Measurements from ENCODE around the gene EFNB3. TPM values are rescaled to one million over a fixed set of nuclear protein-coding genes. Genes with fewer than 3 reads are reported as not detected.

The EFNB3 gene
- total RNA-seq, 2 experiments from 2014 or later: not detected

DNA sequence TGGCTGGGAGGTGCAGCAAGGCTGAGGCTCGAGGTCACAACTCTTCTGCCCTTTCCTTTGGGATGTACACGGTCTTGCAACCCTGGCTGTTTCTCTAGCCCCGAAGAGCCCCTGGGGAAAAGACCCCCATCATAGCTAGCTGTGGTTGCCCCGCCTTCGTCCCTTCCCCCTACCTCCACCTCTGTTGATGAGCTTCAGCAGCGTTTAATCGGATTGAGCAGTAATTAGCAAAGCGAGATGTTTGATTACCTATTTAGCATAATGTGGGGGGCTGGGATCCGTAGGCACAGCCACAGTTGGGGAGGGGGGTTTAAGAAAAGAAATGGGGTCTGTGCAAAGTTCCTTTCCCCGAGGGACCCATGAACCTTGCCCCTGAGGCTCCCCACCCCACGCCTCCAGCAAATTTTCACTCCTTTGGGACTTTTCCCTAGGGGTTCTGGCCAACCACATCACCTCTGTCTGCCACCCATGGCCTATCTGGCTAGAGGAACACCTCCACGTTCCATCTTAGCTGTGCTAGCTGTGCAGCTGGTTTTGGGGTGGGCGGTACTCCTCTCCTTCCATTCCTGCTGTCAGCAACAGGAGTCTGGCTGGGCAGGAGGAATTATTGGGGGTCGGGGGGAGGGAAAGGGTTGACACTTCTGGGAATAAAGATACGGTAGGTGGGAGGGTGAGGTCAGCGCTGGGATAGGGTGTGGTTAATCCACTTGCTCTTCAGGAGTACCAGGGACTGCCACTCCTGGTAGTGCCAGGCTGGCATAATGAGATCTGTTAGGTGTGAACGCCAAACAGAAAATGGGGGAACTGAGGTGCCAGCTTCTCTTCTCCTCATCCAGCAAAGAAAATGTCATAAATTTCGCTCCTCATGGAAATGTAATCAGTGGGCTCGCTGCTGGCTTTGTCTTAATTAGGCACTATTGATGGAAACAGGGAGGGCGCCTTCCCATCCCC, 11.2 kb downstream of the EFNB3 start:
- Mint-ChIP-seq H3K4me3 (peak overlapping the region; percentile 92), H3K27me3 (peaks cover 62% of the 10 kb centered on the region), H3K36me3 (no peaks in the 10 kb centered on the region), H3K4me1 (peaks cover 42% of the 10 kb centered on the region), H3K9me3 (no peaks in the 10 kb centered on the region), H3K27ac (no peak overlapping the region)
- DNase-seq (no peak), ATAC-seq (ENCODE audit: low read depth) (no peak)
- POLR2A ChIA-PET: interaction anchor here (3.8 kb wide), 1 partner anchor 29 kb away, joined by 28 read pairs; the partner anchor contains the start of genes TP53 and WRAP53

DNA sequence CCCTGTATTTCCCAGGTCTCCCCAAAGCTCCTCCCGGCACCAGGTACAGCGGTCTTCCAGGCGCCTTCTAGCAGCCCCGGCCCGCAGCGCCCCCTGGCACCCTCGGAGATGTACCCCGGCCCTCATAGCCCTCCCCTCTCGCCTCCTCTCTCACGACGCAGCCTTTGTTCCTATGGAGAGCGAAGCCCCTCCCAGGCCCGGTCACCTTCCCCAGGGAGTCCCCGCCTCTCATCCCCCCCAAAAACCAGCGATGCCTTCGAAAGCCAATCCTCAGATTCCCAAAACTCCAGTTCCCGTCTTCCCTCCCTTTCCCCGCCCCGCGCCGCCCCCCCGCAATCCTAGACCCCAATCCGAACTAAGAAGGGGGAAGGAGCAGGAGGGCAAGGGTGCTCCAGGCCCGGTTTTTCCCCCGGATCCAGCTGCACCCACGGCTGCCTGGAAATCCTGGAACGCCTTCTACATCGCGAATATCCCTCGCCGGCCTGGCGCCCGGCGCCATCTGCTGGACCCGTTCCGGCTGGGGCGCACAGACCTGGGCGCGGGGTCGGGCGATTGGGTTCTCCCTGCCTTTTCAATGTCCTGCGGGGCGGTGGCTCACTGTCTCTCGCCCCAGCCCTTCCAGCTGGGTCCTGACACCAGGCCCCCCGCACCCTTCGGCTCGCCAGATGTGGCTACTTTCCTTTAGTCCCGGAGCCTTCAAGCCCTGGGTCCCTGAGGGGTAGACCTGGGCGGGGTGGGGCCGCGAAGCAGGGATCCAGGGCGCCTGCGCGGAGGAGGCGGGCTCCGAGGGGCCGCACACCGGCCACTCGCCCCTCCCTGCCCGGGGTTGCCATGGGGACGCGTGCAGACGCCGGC, 12.1 kb downstream of the EFNB3 start, which contains the start of gene DNAH2:
TSS of gene DNAH2 (plus strand) at position 844 of the 855 bp plus-strand sequence. CDS start 1,991 bp downstream, outside the sequence.
- H3K27me3 Mint-ChIP-seq: peaks cover 68% of the 10 kb centered on the region
- POLR2A ChIA-PET: interaction anchor here (1.2 to 3.8 kb wide), 2 partner anchors 30 to 103 kb away, joined by 4 to 28 read pairs; partner anchors contain the start of genes FXR2, TP53 and WRAP53
- ATAC-seq (ENCODE audit: low read depth) (peak; percentile 78), DNase-seq (peak; percentile 85)
- peaks cover 38% of the 10 kb centered on the region for H3K4me1 Mint-ChIP-seq
- H3K27ac Mint-ChIP-seq: peak within 1 kb of the TSS; percentile 82
- H3K9me3 Mint-ChIP-seq: no peaks in the 10 kb centered on the region
- peak within 1 kb of the TSS; percentile 92 for H3K4me3 Mint-ChIP-seq
- no peaks in the 10 kb centered on the region for H3K36me3 Mint-ChIP-seq

DNA sequence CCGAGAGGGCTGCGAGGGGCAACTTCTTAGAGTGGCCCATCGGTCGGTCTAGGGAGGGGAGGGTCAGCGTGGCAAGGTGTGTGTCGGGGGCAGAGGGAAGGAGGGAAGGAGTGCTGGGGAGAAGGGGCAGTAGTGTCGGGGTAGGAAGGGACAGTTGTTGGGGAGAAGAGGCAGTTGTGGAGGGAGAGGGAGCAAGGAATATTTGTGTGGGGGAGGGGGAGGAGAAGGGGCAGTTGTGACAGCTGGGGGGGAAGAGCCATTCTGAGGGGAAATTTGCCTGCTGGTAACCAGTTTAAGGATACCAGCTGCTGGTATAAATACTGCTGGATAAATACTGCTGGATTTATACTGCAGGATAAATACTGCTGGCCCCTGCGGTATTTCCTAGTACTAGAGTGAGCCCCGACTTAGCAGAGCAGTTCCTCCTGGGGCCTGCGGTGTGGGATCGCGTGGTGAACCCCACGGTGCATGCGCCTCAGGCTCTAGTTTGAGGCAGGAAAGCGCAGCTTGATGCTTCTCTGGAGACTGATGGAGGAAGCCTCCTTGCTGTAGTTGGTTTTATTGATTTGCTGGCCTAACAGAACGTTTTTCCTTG, 12.9 kb downstream of the EFNB3 start:
- DNase-seq: peak; percentile 78
- peaks cover 69% of the 10 kb centered on the region for H3K27me3 Mint-ChIP-seq
- peak overlapping the region; percentile 92 for H3K4me3 Mint-ChIP-seq
- peaks cover 33% of the 10 kb centered on the region for H3K4me1 Mint-ChIP-seq
- ATAC-seq (ENCODE audit: low read depth): peak; percentile 89
- POLR2A ChIA-PET: interaction anchor here (1.2 to 3.8 kb wide), 2 partner anchors 31 to 103 kb away, joined by 4 to 28 read pairs; partner anchors contain the start of genes FXR2, TP53 and WRAP53
- no peaks in the 10 kb centered on the region for H3K9me3 Mint-ChIP-seq
- H3K36me3 Mint-ChIP-seq: no peaks in the 10 kb centered on the region
- peak overlapping the region; percentile 74 for H3K27ac Mint-ChIP-seq

DNA sequence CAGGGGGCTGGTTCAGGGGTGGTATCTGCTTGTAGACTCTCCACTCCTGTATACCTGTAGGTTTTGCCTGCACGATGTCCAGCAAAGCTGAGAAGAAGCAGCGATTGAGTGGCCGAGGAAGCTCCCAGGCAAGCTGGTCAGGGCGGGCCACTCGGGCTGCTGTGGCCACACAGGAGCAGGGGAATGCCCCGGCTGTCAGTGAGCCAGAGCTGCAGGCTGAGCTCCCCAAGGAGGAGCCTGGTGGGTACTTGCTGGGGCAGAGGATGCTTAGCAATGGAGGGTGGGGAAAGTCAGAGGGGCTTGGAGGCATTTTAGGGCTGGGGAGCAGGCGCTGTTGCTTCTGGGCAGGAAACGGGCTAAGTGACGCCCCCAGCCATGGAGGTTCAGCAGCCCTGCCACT, 14.7 kb downstream of the EFNB3 start:
- Mint-ChIP-seq H3K27ac (no peak overlapping the region), H3K4me1 (peaks cover 28% of the 10 kb centered on the region), H3K27me3 (peaks cover 69% of the 10 kb centered on the region), H3K9me3 (no peaks in the 10 kb centered on the region), H3K36me3 (no peaks in the 10 kb centered on the region), H3K4me3 (no peak overlapping the region)
- DNase-seq (no peak), ATAC-seq (ENCODE audit: low read depth) (no peak)
- POLR2A ChIA-PET: interaction anchor here (0.6 to 0.9 kb wide), 2 partner anchors 63 to 95 kb away, joined by 3 to 7 read pairs; no protein-coding TSS in a partner anchor

DNA sequence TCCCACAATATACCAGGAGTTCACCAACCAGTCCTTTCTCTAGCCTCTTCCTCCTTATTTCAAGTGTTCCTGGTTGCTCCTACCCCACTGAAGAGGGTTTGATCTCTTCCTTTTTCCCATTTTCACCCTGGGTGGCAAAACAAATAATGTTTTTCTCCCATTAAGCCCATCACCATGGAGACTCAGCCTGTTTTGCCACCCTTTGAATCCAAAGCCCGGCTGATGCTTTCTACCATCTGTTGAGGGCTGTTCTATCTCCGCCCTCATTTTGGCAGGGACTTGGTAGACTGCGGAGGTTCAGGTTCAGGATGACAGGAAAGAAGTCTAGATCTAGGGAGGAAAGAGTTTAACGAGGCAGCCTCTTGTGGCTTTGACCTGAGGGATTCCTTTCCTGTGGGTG, 15.1 kb downstream of the EFNB3 start:
- peak overlapping the region; percentile 15 for H3K27ac Mint-ChIP-seq
- ATAC-seq (ENCODE audit: low read depth) (no peak), DNase-seq (no peak)
- H3K4me1 Mint-ChIP-seq: peaks cover 28% of the 10 kb centered on the region
- no peaks in the 10 kb centered on the region for H3K9me3 Mint-ChIP-seq
- POLR2A ChIA-PET: no interaction called here
- no peak overlapping the region for H3K4me3 Mint-ChIP-seq
- H3K36me3 Mint-ChIP-seq: no peaks in the 10 kb centered on the region
- peaks cover 67% of the 10 kb centered on the region for H3K27me3 Mint-ChIP-seq

DNA sequence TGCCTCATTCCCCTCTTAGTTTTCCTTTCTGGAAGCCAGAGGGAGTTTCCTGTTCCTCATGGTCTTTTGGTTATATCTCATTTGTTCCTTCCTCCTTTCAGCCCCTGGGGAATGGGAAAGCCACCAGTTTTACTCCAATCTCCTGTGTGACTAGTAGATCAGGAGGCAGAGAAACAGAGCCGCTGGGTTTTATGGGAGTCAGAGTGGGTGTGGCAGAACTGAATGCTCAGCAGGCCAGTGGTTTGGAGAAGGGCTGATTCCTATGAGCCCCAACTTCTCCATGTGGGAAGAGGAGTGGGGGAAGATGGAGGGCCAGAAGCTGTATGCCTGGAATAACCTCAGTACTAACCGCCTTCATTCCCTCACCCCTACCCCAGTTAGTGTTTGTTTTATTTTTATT, 16.6 kb downstream of the EFNB3 start:
- H3K9me3 Mint-ChIP-seq: no peaks in the 10 kb centered on the region
- DNase-seq (no peak), ATAC-seq (ENCODE audit: low read depth) (no peak)
- H3K36me3 Mint-ChIP-seq: no peaks in the 10 kb centered on the region
- H3K27ac Mint-ChIP-seq: no peak overlapping the region
- H3K27me3 Mint-ChIP-seq: peaks cover 54% of the 10 kb centered on the region
- H3K4me3 Mint-ChIP-seq: no peak overlapping the region
- POLR2A ChIA-PET: no interaction called here
- peaks cover 24% of the 10 kb centered on the region for H3K4me1 Mint-ChIP-seq

DNA sequence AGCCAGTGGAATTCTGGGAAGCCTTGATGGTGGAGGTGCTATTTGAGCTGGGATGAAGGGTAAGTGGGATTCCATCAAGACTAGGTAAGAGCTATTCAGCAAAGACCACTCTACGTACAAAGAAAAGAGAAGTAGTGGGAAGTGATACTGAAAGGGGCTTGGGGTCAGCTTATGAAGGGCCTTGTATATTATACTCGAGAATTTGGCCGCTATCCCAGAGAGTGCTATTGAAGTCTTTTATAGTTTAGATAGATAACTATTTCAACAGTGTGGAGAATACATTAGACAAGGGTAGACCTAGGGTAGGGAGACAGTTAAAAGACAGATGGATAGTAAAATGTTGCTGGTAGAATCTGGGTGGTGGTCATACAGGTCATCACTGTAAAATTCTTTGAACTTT, 22.9 kb downstream of the EFNB3 start:
- DNase-seq (no peak), ATAC-seq (ENCODE audit: low read depth) (no peak)
- Mint-ChIP-seq H3K27ac (no peak overlapping the region), H3K36me3 (no peaks in the 10 kb centered on the region), H3K4me1 (no peaks in the 10 kb centered on the region), H3K27me3 (peaks cover 28% of the 10 kb centered on the region), H3K4me3 (no peak overlapping the region), H3K9me3 (no peaks in the 10 kb centered on the region)
- POLR2A ChIA-PET: interaction anchor here (0.6 to 0.7 kb wide), 2 partner anchors 17 to 445 kb away, joined by 4 read pairs; no protein-coding TSS in a partner anchor

DNA sequence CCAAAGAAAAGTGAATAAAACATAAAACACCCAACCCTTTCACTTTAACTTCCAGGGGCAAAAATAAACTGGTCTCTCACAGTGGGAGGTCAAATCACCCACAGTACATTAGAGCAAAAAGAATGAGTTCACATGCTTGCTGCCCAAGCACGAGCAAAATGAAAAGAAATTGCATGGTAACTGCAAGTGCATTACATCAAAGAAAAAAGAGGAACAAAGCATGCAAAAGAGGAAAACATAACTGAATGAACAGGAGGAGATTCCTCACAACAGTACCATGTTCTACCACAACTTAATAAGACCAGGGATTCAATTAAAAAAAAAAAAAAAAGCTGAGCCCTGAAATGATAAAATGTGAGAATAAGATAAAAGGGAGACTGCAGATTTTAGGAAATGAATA, 24.8 kb downstream of the EFNB3 start:
- Mint-ChIP-seq H3K27me3 (peaks cover 17% of the 10 kb centered on the region), H3K4me1 (no peaks in the 10 kb centered on the region), H3K4me3 (no peak overlapping the region), H3K9me3 (no peaks in the 10 kb centered on the region), H3K27ac (peak overlapping the region; percentile 2), H3K36me3 (no peaks in the 10 kb centered on the region)
- ATAC-seq (ENCODE audit: low read depth): no peak
- POLR2A ChIA-PET: interaction anchor here (0.6 kb wide), 1 partner anchor 66 kb away, joined by 3 read pairs; no protein-coding TSS in a partner anchor
- no peak for DNase-seq

DNA sequence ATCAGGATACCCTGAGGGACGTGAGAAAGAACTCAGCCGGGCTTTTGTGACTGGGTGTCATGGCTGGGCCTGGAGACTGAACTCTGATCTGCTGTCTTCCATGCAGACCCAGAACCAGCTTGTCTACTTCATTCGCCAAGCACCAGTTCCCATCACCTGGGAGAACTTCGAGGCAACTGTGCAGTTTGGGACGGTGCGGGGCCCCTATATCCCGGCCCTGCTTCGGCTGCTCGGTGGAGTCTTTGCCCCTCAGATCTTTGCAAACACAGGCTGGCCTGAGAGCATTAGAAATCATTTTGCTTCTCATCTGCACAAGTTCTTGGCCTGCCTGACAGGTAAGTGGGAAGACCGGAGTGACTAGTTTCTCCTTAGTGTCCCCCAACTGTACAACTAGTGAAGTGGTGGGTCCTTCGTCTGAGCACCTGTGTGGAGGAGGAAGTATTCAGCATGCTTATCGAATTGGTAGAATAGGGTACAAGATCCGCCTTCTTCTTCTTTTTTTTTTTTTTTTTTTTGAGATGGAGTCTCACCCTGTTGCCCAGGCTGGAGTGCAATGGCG, 28.1 kb downstream of the EFNB3 start:
- ATAC-seq (ENCODE audit: low read depth) (no peak), DNase-seq (no peak)
- H3K9me3 Mint-ChIP-seq: no peaks in the 10 kb centered on the region
- H3K4me3 Mint-ChIP-seq: no peak overlapping the region
- peaks cover 19% of the 10 kb centered on the region for H3K27me3 Mint-ChIP-seq
- no peaks in the 10 kb centered on the region for H3K36me3 Mint-ChIP-seq
- H3K27ac Mint-ChIP-seq: no peak overlapping the region
- POLR2A ChIA-PET: no interaction called here
- H3K4me1 Mint-ChIP-seq: no peaks in the 10 kb centered on the region

DNA sequence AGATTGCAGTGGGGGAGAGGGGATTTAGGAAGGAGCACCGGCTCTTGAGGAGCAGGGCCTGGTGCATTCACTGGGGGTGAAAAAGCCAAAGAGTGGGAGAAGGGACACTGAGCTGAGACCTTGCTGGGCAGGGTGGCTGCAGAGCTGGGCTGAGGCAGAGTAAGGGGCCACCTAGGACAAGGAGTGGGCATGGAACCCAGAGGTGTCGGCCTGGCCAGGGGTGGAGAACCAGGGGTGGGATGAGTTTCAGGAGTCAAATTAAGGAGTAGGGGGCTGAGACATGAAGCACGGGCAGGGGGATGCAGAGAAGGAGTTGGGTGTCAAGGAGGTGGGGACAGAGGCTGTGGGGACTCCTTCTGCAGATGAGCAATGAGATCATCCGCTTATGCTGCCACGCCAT, 32.6 kb downstream of the EFNB3 start:
- H3K27ac Mint-ChIP-seq: no peak overlapping the region
- H3K36me3 Mint-ChIP-seq: no peaks in the 10 kb centered on the region
- POLR2A ChIA-PET: no interaction called here
- peaks cover 20% of the 10 kb centered on the region for H3K27me3 Mint-ChIP-seq
- no peaks in the 10 kb centered on the region for H3K9me3 Mint-ChIP-seq
- H3K4me1 Mint-ChIP-seq: no peaks in the 10 kb centered on the region
- no peak for DNase-seq
- no peak overlapping the region for H3K4me3 Mint-ChIP-seq
- ATAC-seq (ENCODE audit: low read depth): no peak

DNA sequence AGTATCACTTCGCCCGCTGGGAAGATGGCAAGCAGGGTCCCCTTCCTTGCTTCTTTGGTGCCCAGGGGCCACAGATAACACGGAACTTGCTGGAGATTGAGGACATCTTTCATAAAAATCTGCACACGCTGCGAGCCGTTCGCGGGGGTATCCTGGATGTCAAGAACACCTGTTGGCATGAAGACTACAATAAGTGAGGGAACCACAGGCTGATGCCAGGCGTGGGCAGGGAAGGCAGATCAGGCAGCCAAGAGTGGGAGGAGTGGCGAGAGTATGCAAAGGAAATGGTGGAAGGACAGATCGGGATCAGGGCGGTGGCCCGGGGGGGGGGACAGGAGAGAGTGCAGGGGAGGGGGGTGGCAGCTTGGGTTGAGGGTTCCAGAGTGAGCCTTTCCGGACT, 34.7 kb downstream of the EFNB3 start:
- ATAC-seq (ENCODE audit: low read depth) (no peak), DNase-seq (no peak)
- no peaks in the 10 kb centered on the region for H3K36me3 Mint-ChIP-seq
- no peaks in the 10 kb centered on the region for H3K9me3 Mint-ChIP-seq
- POLR2A ChIA-PET: no interaction called here
- no peaks in the 10 kb centered on the region for H3K4me1 Mint-ChIP-seq
- no peak overlapping the region for H3K27ac Mint-ChIP-seq
- no peak overlapping the region for H3K4me3 Mint-ChIP-seq
- peaks cover 19% of the 10 kb centered on the region for H3K27me3 Mint-ChIP-seq

DNA sequence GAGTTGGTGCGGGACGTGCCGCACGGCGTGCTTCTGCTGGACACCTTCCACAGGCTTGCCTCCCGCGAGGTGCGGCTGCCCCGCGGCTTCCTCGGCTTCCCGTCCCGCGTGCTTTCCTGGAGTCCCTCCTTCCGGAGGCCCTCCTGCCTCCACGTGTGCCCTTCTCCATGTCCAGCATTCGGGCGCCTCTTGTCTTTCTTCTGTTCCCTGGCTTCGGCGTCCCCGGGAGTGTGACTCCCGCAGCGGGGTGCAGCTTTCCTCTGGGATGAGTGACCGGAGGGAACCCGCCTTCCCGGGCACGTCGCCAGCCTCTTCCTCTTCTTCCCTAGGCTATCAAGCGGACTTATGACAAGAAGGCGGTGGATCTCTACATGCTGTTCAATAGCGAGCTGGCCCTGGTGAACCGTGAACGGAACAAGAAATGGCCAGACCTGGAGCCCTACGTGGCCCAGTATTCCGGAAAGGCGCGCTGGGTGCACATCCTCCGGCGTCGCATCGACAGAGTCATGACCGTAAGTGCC, 35.5 kb downstream of the EFNB3 start:
- ATAC-seq (ENCODE audit: low read depth) (no peak), DNase-seq (no peak)
- H3K4me1 Mint-ChIP-seq: no peaks in the 10 kb centered on the region
- H3K36me3 Mint-ChIP-seq: no peaks in the 10 kb centered on the region
- POLR2A ChIA-PET: no interaction called here
- no peak overlapping the region for H3K4me3 Mint-ChIP-seq
- H3K27me3 Mint-ChIP-seq: peaks cover 19% of the 10 kb centered on the region
- no peaks in the 10 kb centered on the region for H3K9me3 Mint-ChIP-seq
- H3K27ac Mint-ChIP-seq: no peak overlapping the region
